NCI-H2227 (cell line): Measurements from ENCODE around the gene PSMA3.
A peak's percentile ranks its signal among the peaks of the same experiment; 100 is the strongest.
"Not testable (repeated sequence)": the region's sequence is repeated elsewhere in the genome, so short reads cannot be mapped to it uniquely, and the experiment has no call there.

Experiments used
- DNase-seq: peaks from one replicate; lab custom pipeline; 2025; ENCODE audit not compliant: unreplicated experiment; lab: John Stamatoyannopoulos, UW

The PSMA3 gene

GRCh38 chr14:58244556-58245387 is at the start of gene PSMA3:
TSS of gene PSMA3 (plus strand) at chr14:58244843. CDS start at chr14:58244921, 78 bp downstream.
- DNase-seq = peak; percentile 98

- no peak for DNase-seq
These were observed 48.4 kb upstream of the PSMA3 start for GRCh38 chr14:58196198-58196597.

GRCh38 chr14:58198086-58198485 is 46.6 kb upstream of the PSMA3 start:
- no peak for DNase-seq

DNA sequence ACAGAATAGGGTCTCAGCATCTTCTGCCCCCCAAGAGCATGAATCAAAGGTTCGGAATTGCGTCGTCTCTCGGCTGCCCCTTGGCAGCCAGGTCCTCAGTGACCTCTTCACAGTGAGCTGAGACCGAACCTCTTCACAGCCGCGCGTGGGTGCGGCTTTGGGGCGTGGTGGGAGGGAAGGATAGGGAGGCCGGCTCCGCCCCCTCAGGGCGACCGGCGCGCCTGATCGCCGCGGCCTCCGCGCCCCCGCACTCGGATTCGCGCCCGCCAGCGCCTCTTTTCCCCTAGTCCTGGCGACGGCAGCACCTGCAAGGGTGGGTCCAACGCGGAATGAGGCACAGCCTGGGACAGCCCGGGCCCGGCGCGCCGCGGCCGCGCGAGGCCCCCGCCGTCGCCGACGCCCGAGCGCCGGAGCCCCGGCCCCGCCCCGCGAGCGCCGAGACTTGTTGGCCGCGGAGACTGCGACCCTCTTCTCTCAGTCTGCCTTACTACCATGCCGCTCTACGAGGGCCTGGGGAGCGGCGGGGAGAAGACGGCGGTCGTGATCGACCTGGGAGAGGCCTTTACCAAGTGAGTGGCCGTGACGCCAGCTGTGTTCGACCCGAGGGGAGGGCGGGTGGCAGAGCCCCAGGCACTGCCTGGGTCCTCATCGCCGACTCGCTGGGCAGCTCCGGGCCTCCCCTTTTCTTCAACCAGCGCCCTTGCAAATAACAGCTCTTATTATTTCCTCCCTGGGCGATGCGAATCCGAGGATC is 44.7 kb upstream of the PSMA3 start, which contains the start of gene ACTR10:
ACTR10 (plus strand) TSS at position 424 of the 754 bp plus-strand sequence; CDS start at position 493, 69 bp downstream.
- peak; percentile 90 for DNase-seq

- DNase-seq = no peak
These were observed 44.2 kb upstream of the PSMA3 start for GRCh38 chr14:58200480-58200841.

- no peak for DNase-seq
These were observed 43.8 kb upstream of the PSMA3 start for GRCh38 chr14:58200846-58201245.

GRCh38 chr14:58213176-58213575 is 31.5 kb upstream of the PSMA3 start:
- no peak for DNase-seq

DNA sequence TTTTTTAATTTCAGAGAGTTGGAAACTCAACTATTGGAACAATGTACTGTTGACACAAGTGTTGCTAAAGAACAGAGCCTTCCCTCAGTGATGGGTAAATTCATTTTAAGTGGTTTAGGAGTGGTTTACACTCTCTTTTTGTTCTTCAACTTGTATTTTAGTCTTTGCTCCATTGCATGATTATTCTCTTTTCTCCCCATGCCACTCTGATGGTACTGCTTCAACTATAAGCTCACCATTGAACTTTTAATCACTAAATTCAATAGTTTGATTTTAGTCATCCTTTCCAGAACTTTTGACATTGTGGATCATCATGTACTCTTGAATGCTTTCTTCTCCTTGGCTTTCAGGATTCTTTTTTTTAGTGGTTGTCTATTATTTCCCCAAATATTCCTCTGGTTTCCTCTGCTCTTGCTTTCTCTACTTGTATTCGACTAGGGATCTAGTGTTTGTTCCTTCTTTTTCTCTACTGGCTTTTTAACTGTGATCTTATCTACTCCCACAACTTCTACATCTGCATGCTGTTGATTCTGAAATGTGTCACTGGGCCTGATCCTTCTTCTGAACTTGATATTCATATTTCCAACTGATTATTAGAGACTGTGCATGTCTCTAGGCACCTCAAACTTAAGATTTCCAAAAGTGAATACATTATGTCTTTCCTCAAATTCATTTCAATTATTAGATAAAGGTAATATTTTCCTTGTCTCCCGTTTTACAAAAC is 29.3 kb upstream of the PSMA3 start:
- DNase-seq = no peak

DNA sequence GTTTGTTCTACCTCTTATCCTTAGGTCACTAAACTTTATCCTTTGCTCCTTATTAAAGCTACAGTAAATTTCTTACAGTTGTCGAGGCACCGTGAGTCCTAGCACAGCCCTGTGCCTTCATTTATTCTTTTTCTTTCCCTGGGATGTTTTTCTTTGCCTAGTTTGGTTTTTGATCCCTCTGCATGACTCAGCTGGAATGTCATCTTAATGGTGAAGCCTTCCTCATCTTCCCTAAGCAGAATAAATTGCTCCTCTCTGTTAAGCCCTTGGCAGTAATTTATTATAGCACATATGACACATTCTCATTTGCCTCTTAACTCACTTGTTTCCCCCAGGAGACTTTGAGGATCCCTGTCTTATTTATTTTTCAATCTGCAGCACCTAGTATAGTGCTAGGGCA is 28.1 kb upstream of the PSMA3 start:
- DNase-seq = no peak

DNA sequence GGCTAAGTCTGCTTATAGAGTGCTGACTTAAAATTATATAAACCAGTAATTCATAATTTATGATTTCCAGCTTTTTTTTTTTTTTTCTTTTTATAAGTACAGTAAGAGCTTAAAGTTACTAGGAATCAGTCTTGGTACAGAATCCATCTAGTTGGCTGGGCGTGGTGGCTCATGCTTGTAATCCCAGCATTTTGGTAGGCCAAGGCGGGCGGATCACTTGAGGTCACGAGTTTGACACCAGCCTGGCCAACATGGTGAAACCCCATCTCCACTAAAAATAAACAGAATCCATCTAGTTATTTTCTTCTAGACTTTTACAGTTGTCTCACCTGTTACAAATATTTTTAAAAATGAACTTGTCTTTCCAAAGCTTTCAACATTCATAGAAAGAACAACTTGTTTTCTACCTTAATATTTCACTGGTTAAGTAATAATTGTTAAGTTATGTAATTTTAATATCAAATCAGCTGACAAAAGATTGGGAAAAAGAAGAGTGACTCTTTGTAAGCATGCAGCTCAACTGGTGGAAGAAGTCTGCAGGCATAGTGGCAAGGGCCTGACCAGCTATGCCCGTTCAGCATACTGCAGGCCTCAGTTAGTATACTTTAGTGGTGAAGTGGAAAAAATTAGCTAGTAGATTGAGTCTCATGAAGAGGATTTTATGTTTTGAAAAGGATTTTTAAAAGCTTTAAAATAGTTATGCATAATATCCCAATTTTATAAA is 17.4 kb upstream of the PSMA3 start:
- no peak for DNase-seq

DNA sequence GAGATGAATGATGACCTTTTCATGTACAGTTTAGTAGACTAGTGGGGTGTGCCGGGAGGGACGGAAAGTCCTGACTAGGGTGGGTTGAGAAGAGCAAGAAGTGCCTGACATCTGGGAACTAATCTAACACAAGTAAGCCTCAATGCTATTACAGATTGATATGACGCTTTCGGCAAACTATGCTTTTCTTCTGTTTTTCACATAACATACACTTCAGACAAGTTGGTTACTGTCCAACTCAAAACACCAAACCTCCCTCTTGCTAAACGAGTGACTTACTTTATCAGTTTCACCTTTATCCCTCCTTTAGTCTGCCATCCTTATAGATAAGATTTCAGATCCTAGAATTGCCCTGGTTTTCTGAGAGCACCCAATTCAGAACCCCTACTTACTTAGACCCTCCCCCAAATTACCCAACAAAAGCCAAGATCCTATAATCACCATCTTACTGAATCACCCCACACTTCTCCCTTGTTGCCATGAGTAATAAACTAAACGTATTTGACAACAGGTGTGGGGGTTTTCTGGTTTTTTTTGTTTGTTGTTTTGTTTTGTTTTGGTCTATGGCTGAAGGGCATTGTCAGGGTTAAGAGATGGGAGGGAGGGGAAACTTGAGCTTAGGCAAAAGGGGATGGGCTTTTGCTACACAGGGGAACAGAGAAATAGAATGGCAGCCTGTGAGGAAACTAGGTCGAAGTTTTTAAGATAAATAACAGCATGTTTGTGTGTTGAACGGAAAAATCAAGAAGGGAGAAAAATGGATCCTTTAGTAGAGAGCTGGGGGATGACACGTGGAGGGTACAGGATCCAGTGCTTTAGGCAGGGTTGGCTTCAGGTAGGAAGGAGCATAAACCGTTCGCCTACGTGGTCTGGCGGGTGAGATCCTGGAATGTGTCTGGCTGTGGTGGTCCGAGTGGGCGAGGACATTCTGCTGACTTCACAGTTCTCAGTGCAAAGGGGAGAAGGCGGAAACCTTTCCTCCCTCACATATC is 6.1 kb upstream of the PSMA3 start:
- DNase-seq = peak; percentile 32

GRCh38 chr14:58239244-58240195 is 5.1 kb upstream of the PSMA3 start:
- DNase-seq = peak; percentile 81

GRCh38 chr14:58243790-58244555 is 670 bp upstream of the PSMA3 start:
- DNase-seq = no peak

GRCh38 chr14:58245562-58245961 is 919 bp downstream of the PSMA3 start:
- no peak for DNase-seq

DNA sequence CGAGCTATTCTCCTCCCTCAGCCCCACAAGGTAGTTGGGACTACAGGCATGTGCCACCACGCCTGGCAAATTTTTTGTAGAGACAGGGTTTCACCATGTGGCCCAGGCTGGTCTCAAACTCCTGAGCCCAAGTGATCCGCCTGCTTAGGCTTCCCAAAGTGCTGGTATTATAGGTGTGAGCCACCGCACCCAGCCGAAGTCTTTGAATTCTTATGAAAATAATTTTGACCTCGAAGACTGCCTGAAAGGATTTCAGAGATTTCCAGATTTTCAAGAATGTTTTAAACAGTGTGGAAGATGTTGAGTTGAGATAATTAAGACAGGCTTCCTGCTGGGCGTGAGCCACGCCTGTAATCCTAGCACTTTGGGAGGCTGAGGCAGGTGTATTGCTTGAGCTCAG is 5.0 kb downstream of the PSMA3 start:
- DNase-seq = no peak

DNA sequence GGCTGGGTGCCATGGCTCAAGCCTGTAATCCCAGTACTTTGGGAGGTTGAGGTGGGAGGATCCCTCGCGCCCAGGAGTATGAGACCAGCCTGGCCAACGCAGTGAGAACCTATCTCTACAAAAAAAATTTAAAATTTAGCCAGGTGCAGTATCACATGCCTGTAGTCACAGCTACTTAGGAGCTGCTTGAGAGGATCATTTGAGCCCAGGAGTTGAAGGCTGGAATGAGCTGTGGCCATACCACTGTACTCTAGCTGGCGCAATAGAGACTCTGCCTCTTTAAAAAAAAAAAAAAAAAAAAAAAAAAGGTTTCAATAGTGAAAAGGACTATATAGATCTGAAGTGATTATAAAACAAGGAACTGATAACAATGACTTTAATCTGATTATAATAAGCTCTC is 13.5 kb downstream of the PSMA3 start:
- DNase-seq = no peak

DNA sequence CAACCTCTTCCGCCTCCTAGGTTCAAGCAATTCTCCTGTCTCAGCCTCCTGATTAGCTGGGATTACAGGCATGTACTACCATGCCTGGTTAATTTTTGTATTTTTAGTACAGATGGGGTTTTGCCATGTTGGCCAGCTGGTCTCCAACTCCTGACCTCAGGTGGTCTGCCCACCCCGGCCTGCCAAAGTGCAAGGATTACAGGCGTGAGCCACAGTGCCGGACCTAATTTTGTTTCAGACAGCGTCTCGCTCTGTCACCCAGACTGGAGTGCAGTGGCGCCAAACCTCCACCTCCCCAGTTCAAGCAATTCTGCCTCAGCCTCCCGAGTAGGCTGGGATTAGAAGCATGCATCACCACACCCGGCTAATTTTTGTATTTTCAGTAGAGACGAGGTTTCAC is 17.4 kb downstream of the PSMA3 start:
- DNase-seq = not testable (repeated sequence)

- DNase-seq = no peak
These were observed 20.8 kb downstream of the PSMA3 start for GRCh38 chr14:58265401-58265800.
